Measurements from ENCODE around the gene PIGU. TPM values are rescaled to one million over a fixed set of nuclear protein-coding genes. Genes with fewer than 3 reads are reported as not detected.

The PIGU gene
- total and polyA plus RNA-seq, 2 donors (not counting 3 experiments of a cell fraction or from before 2014, with no cell fraction given), result 20.3 to 81.8 TPM

DNA sequence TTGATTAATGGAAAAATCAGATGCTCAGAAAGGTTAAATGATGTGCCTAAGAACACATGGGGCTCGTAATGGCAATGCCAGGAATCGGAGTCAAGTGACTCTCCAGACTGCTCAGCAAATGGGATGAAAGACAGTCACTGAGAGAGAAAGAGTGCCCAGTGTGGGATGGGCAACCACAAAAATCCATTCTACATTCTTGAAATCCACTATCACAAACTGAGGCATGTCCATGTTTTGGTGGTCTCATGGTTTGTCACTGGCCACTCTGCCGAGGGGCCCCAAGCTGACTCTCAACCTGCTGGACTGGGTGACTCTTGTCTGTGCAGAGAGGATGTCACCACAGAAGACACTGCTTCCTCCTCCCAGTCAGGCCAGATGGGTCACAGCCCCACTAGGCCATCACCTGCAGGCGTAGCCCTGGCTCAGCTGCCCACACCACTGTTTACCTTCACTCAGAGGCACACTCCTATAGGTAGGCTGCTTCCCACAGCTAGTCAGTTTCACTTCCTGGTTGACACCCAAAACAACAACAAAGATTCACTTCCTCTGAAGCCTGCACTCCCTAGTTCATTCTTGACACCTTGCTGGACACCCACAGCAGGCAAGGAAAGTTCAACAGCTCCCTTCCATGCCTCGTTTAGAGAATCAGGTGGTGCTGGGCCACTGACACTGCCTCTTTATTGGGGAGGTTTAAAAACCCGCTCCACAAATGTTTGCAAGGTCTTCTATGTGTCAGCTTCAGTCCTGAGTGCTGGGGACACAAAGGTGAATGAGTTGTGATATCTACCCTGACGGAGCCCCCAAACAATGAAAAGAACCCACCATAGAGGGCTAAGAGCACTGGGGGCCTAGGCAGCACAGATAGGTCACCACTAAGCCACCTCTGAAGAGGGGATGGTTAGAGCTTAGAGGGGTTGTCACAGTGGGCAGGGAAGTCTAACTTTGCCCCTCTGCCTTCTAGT, 96.6 kb downstream of the PIGU start:
- intact Hi-C loops (cut with micrococcal nuclease), result loop anchor here (1.0 kb wide), 3 partner anchors 128 to 189 kb away; no protein-coding TSS in a partner anchor
- H3K27me3 ChIP-seq (ENCODE audit: control insufficient read depth in 2 of 2, insufficient read depth in 2 of 2, low read length in 2 of 2), result no peaks in the 10 kb centered on the region
- H3K9me1 ChIP-seq (replicated peaks; ENCODE audit: control insufficient read depth, extremely low read depth, insufficient read depth, low read length), result no peaks in the 10 kb centered on the region
- no peak overlapping the region for H3K27ac ChIP-seq (ENCODE audit: insufficient read depth, low read depth, low read length)
- no peak overlapping the region for H3K4me3 ChIP-seq (replicated peaks in 1 of 3; ENCODE audit: insufficient read depth in 1 of 3, low read depth in 1 of 3, low read length in 3 of 3)
- no peak overlapping the region for H2AFZ ChIP-seq (ENCODE audit: low read depth, low read length)
- no peak for FAIRE-seq
- no peaks in the 10 kb centered on the region for H3K9me3 ChIP-seq (replicated peaks; ENCODE audit: control insufficient read depth, insufficient read depth, low read length)
- H3K79me2 ChIP-seq (ENCODE audit: control insufficient read depth, insufficient read depth, low read length), result no peaks in the 10 kb centered on the region
- peaks cover 14% of the 10 kb centered on the region for H3K4me1 ChIP-seq (ENCODE audit: control insufficient read depth, extremely low read depth, insufficient read depth, low read length)
- no peak for DNase-seq (ENCODE audit: low read depth, low spot score)
- H3K9ac ChIP-seq (replicated peaks; ENCODE audit: extremely low read depth, insufficient read depth, low read length), result no peak overlapping the region
- CTCF ChIA-PET, result interaction anchor here (0.9 to 6.1 kb wide), 9 partner anchors 15 to 196 kb away, joined by 3 to 92 read pairs (median 7); partner anchors contain the start of gene TP53INP2
- H3K36me3 ChIP-seq (ENCODE audit: control insufficient read depth in 2 of 2, extremely low read depth in 1 of 2, insufficient read depth in 2 of 2, low read length in 2 of 2), result peaks cover 0 to 5% of the 10 kb centered on the region in 2 experiments
- dilution Hi-C loops (cut with MboI; ENCODE audit: extremely low pct_ligation_motif_present, low sequenced_read_pairs), result no loop called here
- no TSS peak for BruUV-seq (replicated peaks)
- no peak for TF ChIP-seq POLR2A (IDR thresholded peaks at IDR 0.05; ENCODE audit: low read depth, low read length)
- no peak for TF ChIP-seq GATA2 (IDR thresholded peaks at IDR 0.05; ENCODE audit: insufficient read depth, insufficient read length, low read depth, low read length)
- TF ChIP-seq, protein P1, sequence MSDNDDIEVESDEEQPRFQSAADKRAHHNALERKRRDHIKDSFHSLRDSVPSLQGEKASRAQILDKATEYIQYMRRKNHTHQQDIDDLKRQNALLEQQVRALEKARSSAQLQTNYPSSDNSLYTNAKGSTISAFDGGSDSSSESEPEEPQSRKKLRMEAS (IDR thresholded peaks at IDR 0.05; ENCODE audit: insufficient read depth, insufficient read length), result no peak
- no peak for TF ChIP-seq EZH2 (IDR thresholded peaks at IDR 0.05; ENCODE audit: borderline replicate concordance, low read depth, low read length, severe bottlenecking)
- no peak for TF ChIP-seq MYC (IDR thresholded peaks at IDR 0.05; ENCODE audit: low read depth, low read length)
- H3K4me2 ChIP-seq (ENCODE audit: insufficient read depth, low read length), result no peak overlapping the region
- no peaks in the 10 kb centered on the region for H4K20me1 ChIP-seq (replicated peaks; ENCODE audit: control insufficient read depth, extremely low read depth, insufficient read depth, low read length)
- POLR2A ChIA-PET, result no interaction called here

Data from endothelial cell of umbilical vein (primary cell).